ENCODE measurements around the gene FRMPD2. TPM values are rescaled to one million over a fixed set of nuclear protein-coding genes. Genes with fewer than 3 reads are reported as not detected.

FRMPD2 gene
- total RNA-seq, 1 experiment from 2014 or later = not detected

DNA sequence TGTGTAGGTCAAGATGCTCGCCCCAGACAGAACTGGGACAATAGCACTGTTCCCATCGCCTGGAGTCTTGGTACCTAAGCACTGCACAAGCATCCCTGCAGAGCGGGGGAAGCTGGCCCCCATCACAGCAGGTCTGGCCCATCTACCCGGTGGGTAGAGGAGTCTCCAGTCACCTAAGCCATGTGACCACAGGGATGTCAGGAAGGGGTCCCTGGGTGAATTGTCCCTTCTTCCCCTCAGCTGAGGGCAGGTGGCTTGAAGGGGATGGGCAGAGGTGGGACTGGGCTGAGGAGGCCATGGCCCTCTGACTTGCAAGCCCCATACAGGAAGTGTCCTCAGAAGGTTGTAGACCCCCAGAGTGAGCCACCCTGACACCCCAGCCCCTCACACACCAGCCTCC, 39.7 kb downstream of the FRMPD2 start:
- Histone ChIP-seq H3K4me1 (ENCODE audit: insufficient read depth, low read length, poor library complexity, severe bottlenecking) (no peaks in the 10 kb centered on the region), H3K27ac (ENCODE audit: low read depth, low read length, poor library complexity, severe bottlenecking) (no peak overlapping the region), H3K9me3 (ENCODE audit: low read depth, low read length, poor library complexity, severe bottlenecking) (no peaks in the 10 kb centered on the region), H3K4me3 (ENCODE audit: low read depth, low read length, poor library complexity, severe bottlenecking) (no peak overlapping the region), H3K27me3 (replicated peaks; ENCODE audit: insufficient read depth, low read depth, low read length, poor library complexity) (peaks cover 5% of the 10 kb centered on the region), H3K36me3 (ENCODE audit: insufficient read depth, low read length, poor library complexity, severe bottlenecking) (no peaks in the 10 kb centered on the region)
- POLR2A ChIA-PET (ENCODE audit: low non-redundant PET) = no interaction called here
- CTCF ChIA-PET = no interaction called here
- no peak for TF ChIP-seq EZH2 (IDR thresholded peaks at IDR 0.05; ENCODE audit: borderline replicate concordance, low read depth, low read length, poor library complexity, severe bottlenecking)
- no peak for TF ChIP-seq CTCF (conservative IDR thresholded peaks at IDR 0.05; ENCODE audit: low read depth, low read length)
- no TSS peak for BruUV-seq (replicated peaks)
- no peak for DNase-seq (ENCODE audit: low spot score)
- intact Hi-C loops (cut with micrococcal nuclease; ENCODE audit: unreplicated experiment) = no loop called here

DNA sequence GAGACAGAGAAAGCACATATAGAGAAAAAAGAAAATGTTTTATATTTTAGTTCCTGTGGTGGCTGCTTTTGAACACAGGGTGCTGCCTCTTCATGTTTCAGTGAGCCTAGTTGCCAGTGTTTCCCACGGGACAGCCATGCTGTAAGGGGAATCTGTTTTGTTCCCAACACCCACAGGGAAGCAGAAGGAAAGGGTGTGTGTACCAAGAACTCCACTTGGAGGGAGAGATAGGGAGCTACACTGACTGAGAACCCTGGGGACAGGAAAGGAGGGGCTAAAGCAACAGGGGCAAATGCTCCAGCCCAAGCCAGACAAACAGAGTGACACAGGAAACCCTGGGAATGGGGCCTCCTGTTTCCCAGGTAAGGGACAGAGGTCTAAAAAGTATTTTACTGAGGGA, 40.2 kb downstream of the FRMPD2 start:
- no peaks in the 10 kb centered on the region for H3K36me3 ChIP-seq (ENCODE audit: insufficient read depth, low read length, poor library complexity, severe bottlenecking)
- H3K27me3 ChIP-seq (replicated peaks; ENCODE audit: insufficient read depth, low read depth, low read length, poor library complexity) = peaks cover 6% of the 10 kb centered on the region
- H3K4me1 ChIP-seq (ENCODE audit: insufficient read depth, low read length, poor library complexity, severe bottlenecking) = no peaks in the 10 kb centered on the region
- TF ChIP-seq CTCF (conservative IDR thresholded peaks at IDR 0.05; ENCODE audit: low read depth, low read length) = no peak
- no peak for TF ChIP-seq EZH2 (IDR thresholded peaks at IDR 0.05; ENCODE audit: borderline replicate concordance, low read depth, low read length, poor library complexity, severe bottlenecking)
- H3K4me3 ChIP-seq (ENCODE audit: low read depth, low read length, poor library complexity, severe bottlenecking) = no peak overlapping the region
- DNase-seq (ENCODE audit: low spot score) = no peak
- ChIA-PET POLR2A (ENCODE audit: low non-redundant PET) (no interaction called here), CTCF (no interaction called here)
- intact Hi-C loops (cut with micrococcal nuclease; ENCODE audit: unreplicated experiment) = no loop called here
- BruUV-seq (replicated peaks) = no TSS peak
- no peaks in the 10 kb centered on the region for H3K9me3 ChIP-seq (ENCODE audit: low read depth, low read length, poor library complexity, severe bottlenecking)
- H3K27ac ChIP-seq (ENCODE audit: low read depth, low read length, poor library complexity, severe bottlenecking) = no peak overlapping the region

DNA sequence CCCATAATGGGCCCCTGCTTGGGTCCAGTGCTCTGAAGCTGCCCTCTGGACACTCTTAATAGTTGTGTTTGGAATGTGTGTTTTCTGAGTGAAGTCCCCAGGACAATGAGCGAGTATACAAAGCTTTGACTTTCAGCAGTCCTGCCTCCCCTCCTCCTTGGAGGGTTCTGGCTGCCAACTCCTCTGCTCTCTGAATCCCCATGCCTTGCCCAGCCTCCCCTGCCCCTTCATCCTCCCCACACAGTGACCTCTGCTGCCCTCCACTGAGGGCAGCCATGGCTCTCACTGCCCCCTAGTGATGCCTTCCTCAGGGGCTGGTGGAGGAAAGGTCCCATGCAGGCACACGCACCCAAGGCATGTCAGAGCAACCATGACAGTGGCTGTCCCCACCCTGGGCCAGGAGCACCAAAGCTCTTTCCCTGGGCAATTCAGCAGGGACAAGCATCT, 40.9 kb downstream of the FRMPD2 start:
- Histone ChIP-seq H3K36me3 (ENCODE audit: insufficient read depth, low read length, poor library complexity, severe bottlenecking) (no peaks in the 10 kb centered on the region), H3K4me1 (ENCODE audit: insufficient read depth, low read length, poor library complexity, severe bottlenecking) (no peaks in the 10 kb centered on the region), H3K9me3 (ENCODE audit: low read depth, low read length, poor library complexity, severe bottlenecking) (no peaks in the 10 kb centered on the region), H3K4me3 (ENCODE audit: low read depth, low read length, poor library complexity, severe bottlenecking) (no peak overlapping the region), H3K27me3 (replicated peaks; ENCODE audit: insufficient read depth, low read depth, low read length, poor library complexity) (peaks cover 12% of the 10 kb centered on the region), H3K27ac (ENCODE audit: low read depth, low read length, poor library complexity, severe bottlenecking) (no peak overlapping the region)
- TF ChIP-seq EZH2 (IDR thresholded peaks at IDR 0.05; ENCODE audit: borderline replicate concordance, low read depth, low read length, poor library complexity, severe bottlenecking) = no peak
- no peak for TF ChIP-seq CTCF (conservative IDR thresholded peaks at IDR 0.05; ENCODE audit: low read depth, low read length)
- POLR2A ChIA-PET (ENCODE audit: low non-redundant PET) = no interaction called here
- no peak for DNase-seq (ENCODE audit: low spot score)
- no TSS peak for BruUV-seq (replicated peaks)
- CTCF ChIA-PET = no interaction called here
- intact Hi-C loops (cut with micrococcal nuclease; ENCODE audit: unreplicated experiment) = no loop called here
